H1 (cell line): ENCODE measurements around the gene TNIP1. TPM values are rescaled to one million over a fixed set of nuclear protein-coding genes. Genes with fewer than 3 reads are reported as not detected.

Experiments used
- ATF2 ChIP-seq: IDR thresholded peaks from 2 replicates; pipeline ENCODE4 v1.6.1; 2012; ENCODE audit warnings: low read length, inconsistent platforms
- CBX5 ChIP-seq: fragments of 300-800, 300-1000 bp; sonication (generic); IDR thresholded peaks from 2 replicates; pipeline ENCODE4 v1.7.1; 2016; ENCODE audit warnings: antibody characterized with exemption, low read length, low read depth
- CHD7 ChIP-seq: fragments of 300-600 bp; sonication (generic); IDR thresholded peaks from 2 replicates; pipeline ENCODE4 v1.7.1; 2012; ENCODE audit warnings: low read length, moderate library complexity, mild to moderate bottlenecking, inconsistent platforms; ENCODE audit not compliant: insufficient replicate concordance
- EP300 ChIP-seq, 2 experiments: IDR thresholded peaks; 1 replicate in 1 of 2; 2 replicates in 1 of 2; pipeline ENCODE4 v1.6.1; 2011 to 2012; ENCODE audit warnings: low read depth in 2 of 2, low read length in 2 of 2, mild to moderate bottlenecking in 2 of 2, borderline replicate concordance in 1 of 2, inconsistent platforms in 1 of 2, moderate library complexity in 1 of 2
- HDAC6 ChIP-seq: IDR thresholded peaks from one replicate; pipeline ENCODE4 v1.7.1; 2012; ENCODE audit warnings: low read depth, mild to moderate bottlenecking, inconsistent platforms, low read length, moderate library complexity
- MAX ChIP-seq: IDR thresholded peaks from 2 replicates; pipeline ENCODE4 v1.6.1; 2012; ENCODE audit warnings: inconsistent platforms
- RXRA ChIP-seq: IDR thresholded peaks from 2 replicates; pipeline ENCODE4 v1.6.1; 2011; ENCODE audit warnings: low read depth, mild to moderate bottlenecking, low read length, moderate library complexity; ENCODE audit not compliant: insufficient read depth
- TAF7 ChIP-seq: optimal IDR thresholded peaks from 2 replicates; pipeline ENCODE3; 2011; ENCODE audit warnings: low read depth, mild to moderate bottlenecking, inconsistent platforms, low read length, moderate library complexity, borderline replicate concordance
- polyA plus RNA-seq, 7 experiments: library from polyadenylated mRNA; depleted of rRNA in 3 of 7; stranded (reverse) in 5 of 7; unstranded in 2 of 7; fragments of >200 nt in 5 of 7; fragments of 200-250 nt in 2 of 7; gene quantifications; 1 replicate in 5 of 7; 2 replicates in 1 of 7; 4 replicates in 1 of 7; pipeline versions ENCODE4 v1.2.1 to v1.2.3, GENCODE V29; 2011 to 2013; ENCODE audit warnings: missing spikeins in 2 of 7, mixed read lengths in 2 of 7
- total RNA-seq: library from RNA; stranded (reverse); fragmentation: NEBNext Ultra II Directional; extraction: Animal tissue kit (Norgen Biotek cat#: 25700); gene quantifications from 2 replicates; pipeline ENCODE4 v1.2.1, GENCODE V29; 2021

Gene TNIP1
- total and polyA plus RNA-seq, 2 of the 8 experiments (the other 6 are each of a cell fraction or from before 2014, with no cell fraction given) = 14.2 to 31.9 TPM

- TF ChIP-seq CHD7 = no peak
- TF ChIP-seq HDAC6 = no peak
- no peak for TF ChIP-seq ATF2
- no peak for TF ChIP-seq MAX
- no peak for TF ChIP-seq CBX5
- no peak for TF ChIP-seq TAF7
- no peak for TF ChIP-seq EP300 (IDR thresholded peaks at IDR 0.05; ENCODE audit: borderline replicate concordance in 1 of 2, low read depth in 2 of 2, low read length in 2 of 2)
- no peak for TF ChIP-seq RXRA
These were observed 74.0 kb downstream of the TNIP1 start (continued) for GRCh38 chr5:151006704-151007334.
